GM21619 (cell line): ENCODE data around the gene SRPRA.

ENCODE experiments used
- ATAC-seq: cut with Tn5 transposase; IDR thresholded peaks from one replicate; pipeline ENCODE4 v1.9.1; 2021; ENCODE audit not compliant: unreplicated experiment

SRPRA gene

GRCh38 chr11:126231725-126232459 lies 36.8 kb downstream of the SRPRA start:
- no peak for ATAC-seq

GRCh38 chr11:126229858-126230540 lies 38.7 kb downstream of the SRPRA start:
- no peak for ATAC-seq

GRCh38 chr11:126226334-126227084 lies 42.2 kb downstream of the SRPRA start:
- ATAC-seq, result no peak

GRCh38 chr11:126225295-126225665 lies 43.4 kb downstream of the SRPRA start:
- no peak for ATAC-seq

GRCh38 chr11:126224647-126225294 lies 43.9 kb downstream of the SRPRA start:
- no peak for ATAC-seq

GRCh38 chr11:126219547-126219946 lies 49.1 kb downstream of the SRPRA start:
- ATAC-seq, result no peak

GRCh38 chr11:126217491-126217890 lies 51.2 kb downstream of the SRPRA start:
- ATAC-seq, result no peak

GRCh38 chr11:126216526-126217305 lies 52.0 kb downstream of the SRPRA start:
- ATAC-seq, result no peak

- ATAC-seq, result no peak
Measured at GRCh38 chr11:126214841-126215240, 53.9 kb downstream of the SRPRA start.

GRCh38 chr11:126214441-126214840 lies 54.3 kb downstream of the SRPRA start:
- no peak for ATAC-seq
